NCI-H524 (cell line): ENCODE data around the gene PTPN14.

Experiments
- DNase-seq, 2 experiments: peaks; one replicate each; lab custom pipeline; 2025; lab: John Stamatoyannopoulos, UW

The PTPN14 gene

GRCh38 chr1:214429951-214430770 is 121.2 kb downstream of the PTPN14 start:
- DNase-seq: no peak

- no peak for DNase-seq
Measured at GRCh38 chr1:214427871-214428277, 123.5 kb downstream of the PTPN14 start.

GRCh38 chr1:214426426-214426812 is 125.0 kb downstream of the PTPN14 start:
- DNase-seq: no peak

- no peak for DNase-seq
Measured at GRCh38 chr1:214425716-214426425, 125.5 kb downstream of the PTPN14 start.

- DNase-seq: no peak
Measured at GRCh38 chr1:214425101-214425500, 126.3 kb downstream of the PTPN14 start.

- no peak for DNase-seq
Measured at GRCh38 chr1:214423045-214423444, 128.4 kb downstream of the PTPN14 start.

- no peak for DNase-seq
Measured at GRCh38 chr1:214422137-214422671, 129.2 kb downstream of the PTPN14 start.

- DNase-seq: no peak
Measured at GRCh38 chr1:214420833-214421232, 130.6 kb downstream of the PTPN14 start.

GRCh38 chr1:214420341-214420740 is 131.1 kb downstream of the PTPN14 start:
- DNase-seq: no peak

- no peak for DNase-seq
Measured at GRCh38 chr1:214419650-214420049, 131.8 kb downstream of the PTPN14 start.

GRCh38 chr1:214418391-214418790 is 133.0 kb downstream of the PTPN14 start:
- DNase-seq: no peak

GRCh38 chr1:214417545-214418210 is 133.7 kb downstream of the PTPN14 start:
- DNase-seq: no peak

GRCh38 chr1:214416858-214417257 is 134.5 kb downstream of the PTPN14 start:
- no peak for DNase-seq

GRCh38 chr1:214416417-214416816 is 135.0 kb downstream of the PTPN14 start:
- no peak for DNase-seq

GRCh38 chr1:214415131-214415530 is 136.3 kb downstream of the PTPN14 start:
- no peak for DNase-seq

GRCh38 chr1:214414691-214415090 is 136.7 kb downstream of the PTPN14 start:
- DNase-seq: no peak

- DNase-seq: no peak
Measured at GRCh38 chr1:214413315-214413714, 138.1 kb downstream of the PTPN14 start.

GRCh38 chr1:214404571-214405213 is 146.7 kb downstream of the PTPN14 start:
- no peak for DNase-seq

- DNase-seq: no peak
Measured at GRCh38 chr1:214404154-214404553, 147.2 kb downstream of the PTPN14 start.

- no peak for DNase-seq
Measured at GRCh38 chr1:214403431-214403830, 148.0 kb downstream of the PTPN14 start.

- DNase-seq: no peak
Measured at GRCh38 chr1:214402613-214403083, 148.8 kb downstream of the PTPN14 start.

- DNase-seq: no peak
Measured at GRCh38 chr1:214401666-214402065, 149.7 kb downstream of the PTPN14 start.
